Kidney epithelial cell (primary cell): Measurements from ENCODE around the gene CHST3. TPM values are rescaled to one million over a fixed set of nuclear protein-coding genes. Genes with fewer than 3 reads are reported as not detected.

Experiments used
- DNase-seq: peaks from one replicate; pipeline ENCODE4 v3.0.0-alpha.2; 2010; ENCODE audit warnings: low read depth
- H3K27me3 ChIP-seq: 2 replicates; pipeline ENCODE4 v1.6.0; 2011; ENCODE audit warnings: low read length; ENCODE audit not compliant: control insufficient read depth, insufficient read depth
- H3K36me3 ChIP-seq: 2 replicates; pipeline ENCODE4 v1.5.1; 2011; ENCODE audit warnings: low read length; ENCODE audit not compliant: control insufficient read depth, insufficient read depth
- H3K4me3 ChIP-seq: 2 replicates; pipeline ENCODE4 v1.5.1; 2011; ENCODE audit warnings: low read depth, mild to moderate bottlenecking, control low read depth, low read length
- total RNA-seq: library from RNA; depleted of rRNA; stranded (reverse); fragments of >200 nt; gene quantifications from 2 replicates; pipeline ENCODE4 v1.2.3, GENCODE V29; 2015
- TF ChIP-seq, protein P1 (sequence below): IDR thresholded peaks from 2 replicates; pipeline ENCODE4 v1.5.1; 2011; ENCODE audit warnings: mild to moderate bottlenecking, moderate library complexity, low read length, control low read depth, inconsistent platforms; ENCODE audit not compliant: insufficient read depth, poor library complexity, severe bottlenecking

The CHST3 gene
- total RNA-seq, 1 donor from 2014 or later = 48.6 TPM

DNA sequence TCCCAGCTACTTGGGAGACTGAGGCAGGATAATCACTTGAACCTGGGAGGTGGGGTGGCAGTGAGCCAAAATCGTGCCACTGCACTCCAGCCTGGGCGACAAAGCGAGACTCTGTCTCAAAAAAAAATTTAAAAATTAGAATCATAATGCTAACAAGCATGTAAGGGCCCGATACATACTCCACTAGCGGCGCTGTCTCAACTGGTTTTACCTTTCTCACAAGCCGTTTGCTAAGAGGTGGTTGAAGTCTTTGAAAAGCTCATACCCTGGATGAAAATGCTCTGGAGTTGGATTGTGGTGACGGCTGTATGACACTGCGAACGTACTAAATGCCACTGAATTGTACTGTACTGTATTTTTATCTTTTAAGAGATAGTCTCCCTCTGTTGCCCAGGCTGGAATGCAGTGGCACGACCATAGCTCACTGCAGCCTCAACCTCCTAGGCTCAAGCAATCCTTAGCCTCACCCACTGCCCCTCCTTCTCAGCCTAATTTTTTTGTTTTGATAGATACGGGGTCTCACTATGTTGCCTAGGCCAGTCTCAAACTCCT, 94.2 kb downstream of the CHST3 start:
- no peak overlapping the region for H3K4me3 ChIP-seq
- no peaks in the 10 kb centered on the region for H3K36me3 ChIP-seq
- TF ChIP-seq, protein P1, sequence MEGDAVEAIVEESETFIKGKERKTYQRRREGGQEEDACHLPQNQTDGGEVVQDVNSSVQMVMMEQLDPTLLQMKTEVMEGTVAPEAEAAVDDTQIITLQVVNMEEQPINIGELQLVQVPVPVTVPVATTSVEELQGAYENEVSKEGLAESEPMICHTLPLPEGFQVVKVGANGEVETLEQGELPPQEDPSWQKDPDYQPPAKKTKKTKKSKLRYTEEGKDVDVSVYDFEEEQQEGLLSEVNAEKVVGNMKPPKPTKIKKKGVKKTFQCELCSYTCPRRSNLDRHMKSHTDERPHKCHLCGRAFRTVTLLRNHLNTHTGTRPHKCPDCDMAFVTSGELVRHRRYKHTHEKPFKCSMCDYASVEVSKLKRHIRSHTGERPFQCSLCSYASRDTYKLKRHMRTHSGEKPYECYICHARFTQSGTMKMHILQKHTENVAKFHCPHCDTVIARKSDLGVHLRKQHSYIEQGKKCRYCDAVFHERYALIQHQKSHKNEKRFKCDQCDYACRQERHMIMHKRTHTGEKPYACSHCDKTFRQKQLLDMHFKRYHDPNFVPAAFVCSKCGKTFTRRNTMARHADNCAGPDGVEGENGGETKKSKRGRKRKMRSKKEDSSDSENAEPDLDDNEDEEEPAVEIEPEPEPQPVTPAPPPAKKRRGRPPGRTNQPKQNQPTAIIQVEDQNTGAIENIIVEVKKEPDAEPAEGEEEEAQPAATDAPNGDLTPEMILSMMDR = no peak
- no peaks in the 10 kb centered on the region for H3K27me3 ChIP-seq
- no peak for DNase-seq

DNA sequence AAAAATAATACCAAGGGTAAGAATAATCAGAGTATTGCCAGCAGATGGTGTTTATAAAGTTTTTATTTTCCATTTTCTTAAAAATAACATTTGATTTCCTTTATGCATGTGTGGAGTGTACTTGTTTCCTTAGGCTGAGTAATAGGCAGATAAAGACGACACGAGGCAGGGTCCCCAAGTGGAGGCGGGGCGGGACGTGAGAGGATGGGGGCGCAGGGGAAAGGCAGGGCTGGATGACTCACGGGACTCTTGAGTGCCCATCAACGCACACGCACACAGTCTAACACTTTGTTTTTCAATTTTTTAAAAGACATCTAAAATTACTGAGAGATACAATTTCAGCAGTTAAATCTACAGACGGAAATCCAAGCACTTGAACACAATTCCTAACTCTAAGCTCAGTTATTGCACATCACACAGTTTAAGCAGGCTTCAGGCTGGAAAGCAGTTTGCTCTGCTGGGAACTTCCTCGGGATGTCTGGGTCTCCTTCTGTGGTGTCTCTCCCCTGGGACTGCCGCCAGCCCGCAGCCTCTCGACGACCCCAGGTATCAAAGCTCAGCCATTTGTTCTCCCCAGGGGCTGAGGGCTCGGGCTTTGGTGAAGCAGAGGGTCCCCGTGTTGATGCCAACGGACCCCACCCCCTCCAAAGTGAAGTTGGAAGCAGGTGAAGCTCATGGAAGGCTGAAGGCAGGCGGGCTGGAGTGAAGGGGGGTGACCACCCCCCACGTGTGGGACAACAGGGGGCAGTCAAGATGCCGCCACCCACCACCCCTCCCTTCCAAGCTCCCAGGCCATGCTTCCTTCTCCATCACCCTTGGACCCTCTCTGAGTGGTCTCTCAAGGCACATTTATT, 95.0 kb downstream of the CHST3 start:
- H3K27me3 ChIP-seq = no peaks in the 10 kb centered on the region
- TF ChIP-seq, protein P1 = no peak
- DNase-seq = no peak
- H3K36me3 ChIP-seq = no peaks in the 10 kb centered on the region
- H3K4me3 ChIP-seq = no peak overlapping the region

DNA sequence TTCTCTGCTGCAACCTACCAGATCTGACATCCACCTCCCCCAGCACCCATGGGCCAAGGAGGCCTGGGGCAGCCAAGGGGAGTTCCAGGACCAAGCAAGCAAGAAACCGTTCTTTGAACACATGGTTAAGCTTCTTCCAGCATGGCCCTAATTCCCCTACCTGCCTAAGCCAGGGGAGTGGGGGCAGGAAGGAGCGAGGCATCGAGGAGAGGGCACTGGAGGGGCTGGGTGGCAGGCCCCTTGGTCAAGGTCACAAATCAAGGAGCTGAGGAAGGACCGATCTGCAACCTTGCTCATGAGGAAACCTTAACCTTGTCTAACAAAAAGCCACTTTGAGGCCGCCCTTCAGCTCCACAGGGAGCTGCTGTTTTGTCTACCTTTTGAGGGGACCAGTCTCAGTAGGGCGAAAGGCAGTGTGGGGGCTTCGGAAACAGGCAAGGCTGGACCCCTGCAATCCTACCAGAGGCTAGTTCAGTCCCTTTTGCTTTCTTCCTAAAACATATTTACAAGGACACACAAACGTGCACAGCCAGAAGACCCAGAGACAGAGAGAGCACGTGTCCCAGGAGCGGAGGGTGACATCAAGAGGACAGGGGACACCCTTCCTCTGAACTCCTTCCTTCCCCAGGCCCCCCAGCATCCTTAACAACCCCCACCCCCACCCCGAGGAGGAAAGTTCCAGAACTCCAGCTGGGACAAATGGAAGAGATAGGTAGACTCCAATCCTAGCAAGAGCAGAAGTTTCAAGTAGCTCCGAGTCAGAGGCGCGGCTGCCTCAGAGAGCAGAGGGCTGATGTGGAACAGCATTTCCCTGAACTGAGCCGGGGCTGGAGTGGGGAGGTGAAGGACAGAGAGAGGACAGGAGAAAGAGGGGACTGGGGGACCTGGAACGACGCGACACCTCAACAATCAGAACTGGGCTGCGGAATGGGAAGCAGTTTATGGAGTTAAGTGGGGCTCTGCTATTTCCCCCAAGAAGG, 95.9 kb downstream of the CHST3 start:
- TF ChIP-seq, protein P1 = no peak
- DNase-seq = no peak
- Histone ChIP-seq H3K27me3 (no peaks in the 10 kb centered on the region), H3K36me3 (no peaks in the 10 kb centered on the region), H3K4me3 (no peak overlapping the region)

DNA sequence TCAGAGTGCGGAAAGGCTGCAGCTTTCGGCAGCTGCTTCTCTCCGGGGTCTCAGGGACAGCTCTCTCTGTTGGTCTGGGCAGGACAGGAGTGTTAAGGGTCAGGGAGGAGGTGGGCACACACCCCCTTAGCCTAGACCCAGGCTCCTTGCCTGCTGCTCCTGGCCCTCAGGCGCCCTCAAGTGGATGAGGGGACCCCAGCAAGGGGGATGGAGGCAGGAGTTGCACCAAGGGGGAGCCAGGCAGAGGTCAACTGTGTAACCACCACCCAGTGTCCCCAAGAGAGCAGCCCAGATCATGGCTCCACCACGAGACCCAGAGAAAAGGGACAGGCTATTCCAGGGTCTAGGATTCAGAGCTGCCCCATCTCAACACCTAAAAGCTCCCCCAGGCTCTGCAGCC, 97.3 kb downstream of the CHST3 start:
- no peak for DNase-seq
- H3K4me3 ChIP-seq = no peak overlapping the region
- no peaks in the 10 kb centered on the region for H3K36me3 ChIP-seq
- TF ChIP-seq, protein P1 = peak; percentile 11
- H3K27me3 ChIP-seq = no peaks in the 10 kb centered on the region

DNA sequence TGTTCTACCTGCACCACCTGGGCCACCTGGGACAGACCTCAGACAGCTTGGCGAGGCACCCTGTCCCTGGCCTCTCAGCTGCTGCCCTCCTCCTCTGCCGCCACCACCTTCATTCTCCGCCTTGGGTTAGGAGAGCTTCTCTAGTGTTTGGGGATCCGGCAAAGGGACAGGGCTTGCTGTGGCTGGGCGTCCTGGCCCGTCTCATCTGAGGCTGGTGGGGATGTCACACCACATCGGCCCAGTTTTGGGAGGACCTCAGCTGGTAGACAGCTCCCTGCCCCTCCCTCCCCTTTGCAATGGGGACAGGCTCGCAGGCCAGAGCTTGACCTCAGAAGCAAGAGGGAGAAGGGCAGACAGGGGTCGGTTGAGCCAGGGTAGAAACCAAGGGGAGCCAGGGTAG, 97.7 kb downstream of the CHST3 start:
- no peaks in the 10 kb centered on the region for H3K27me3 ChIP-seq
- H3K36me3 ChIP-seq = no peaks in the 10 kb centered on the region
- DNase-seq = no peak
- no peak overlapping the region for H3K4me3 ChIP-seq
- TF ChIP-seq, protein P1 = no peak
